ENCODE measurements around the gene P2RY14. TPM values are rescaled to one million over a fixed set of nuclear protein-coding genes. Genes with fewer than 3 reads are reported as not detected.

The P2RY14 gene
- total and polyA plus RNA-seq, 12 donors = 0.17 to 2.4 (median 0.57) TPM; not detected in 1

DNA sequence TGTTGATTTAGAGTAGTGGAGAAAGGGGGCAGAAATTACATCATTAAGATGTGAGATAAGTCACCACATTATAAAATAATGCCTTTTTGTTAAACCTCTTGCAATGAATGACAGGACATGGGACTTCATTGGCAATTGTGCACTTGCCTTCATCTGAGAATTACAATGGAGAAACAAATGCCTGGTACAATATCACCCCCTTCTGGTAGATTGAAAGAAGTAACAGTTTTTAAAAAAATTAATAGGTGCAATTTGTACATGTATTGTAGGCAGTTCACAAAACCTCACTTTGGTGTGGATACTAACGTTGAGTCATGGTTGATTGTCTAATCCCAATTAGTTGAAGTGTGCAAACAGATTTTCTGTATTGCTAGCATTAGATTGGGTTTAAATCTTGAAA, 4.6 kb upstream of the P2RY14 start:
- H3K36me3 ChIP-seq (replicated peaks in 1 of 2) = no peaks in the 10 kb centered on the region
- H3K9me3 ChIP-seq (replicated peaks in 1 of 3) = no peaks in the 10 kb centered on the region
- 0 to 4% (median 2%) methylated on average over 1 of the region's 1 CpG for WGBS, 4 donors
- intact Hi-C loops (cut with DNase I) = loop anchor here (5.0 kb wide), 3 partner anchors 56 to 116 kb away; no protein-coding TSS in a partner anchor
- H3K4me1 ChIP-seq (replicated peaks in 1 of 2) = peaks cover 0 to 17% of the 10 kb centered on the region in 2 donors
- DNase-seq = no peak
- H3K27me3 ChIP-seq = no peaks in the 10 kb centered on the region
- no peak for TF ChIP-seq POLR2A (IDR thresholded peaks at IDR 0.05)
- TF ChIP-seq, protein P1, sequence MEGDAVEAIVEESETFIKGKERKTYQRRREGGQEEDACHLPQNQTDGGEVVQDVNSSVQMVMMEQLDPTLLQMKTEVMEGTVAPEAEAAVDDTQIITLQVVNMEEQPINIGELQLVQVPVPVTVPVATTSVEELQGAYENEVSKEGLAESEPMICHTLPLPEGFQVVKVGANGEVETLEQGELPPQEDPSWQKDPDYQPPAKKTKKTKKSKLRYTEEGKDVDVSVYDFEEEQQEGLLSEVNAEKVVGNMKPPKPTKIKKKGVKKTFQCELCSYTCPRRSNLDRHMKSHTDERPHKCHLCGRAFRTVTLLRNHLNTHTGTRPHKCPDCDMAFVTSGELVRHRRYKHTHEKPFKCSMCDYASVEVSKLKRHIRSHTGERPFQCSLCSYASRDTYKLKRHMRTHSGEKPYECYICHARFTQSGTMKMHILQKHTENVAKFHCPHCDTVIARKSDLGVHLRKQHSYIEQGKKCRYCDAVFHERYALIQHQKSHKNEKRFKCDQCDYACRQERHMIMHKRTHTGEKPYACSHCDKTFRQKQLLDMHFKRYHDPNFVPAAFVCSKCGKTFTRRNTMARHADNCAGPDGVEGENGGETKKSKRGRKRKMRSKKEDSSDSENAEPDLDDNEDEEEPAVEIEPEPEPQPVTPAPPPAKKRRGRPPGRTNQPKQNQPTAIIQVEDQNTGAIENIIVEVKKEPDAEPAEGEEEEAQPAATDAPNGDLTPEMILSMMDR (IDR thresholded peaks at IDR 0.05) = peak; percentile 54 to 88 (median 78)
- H3K4me3 ChIP-seq = no peak overlapping the region
- H3K27ac ChIP-seq = no peak overlapping the region

DNA sequence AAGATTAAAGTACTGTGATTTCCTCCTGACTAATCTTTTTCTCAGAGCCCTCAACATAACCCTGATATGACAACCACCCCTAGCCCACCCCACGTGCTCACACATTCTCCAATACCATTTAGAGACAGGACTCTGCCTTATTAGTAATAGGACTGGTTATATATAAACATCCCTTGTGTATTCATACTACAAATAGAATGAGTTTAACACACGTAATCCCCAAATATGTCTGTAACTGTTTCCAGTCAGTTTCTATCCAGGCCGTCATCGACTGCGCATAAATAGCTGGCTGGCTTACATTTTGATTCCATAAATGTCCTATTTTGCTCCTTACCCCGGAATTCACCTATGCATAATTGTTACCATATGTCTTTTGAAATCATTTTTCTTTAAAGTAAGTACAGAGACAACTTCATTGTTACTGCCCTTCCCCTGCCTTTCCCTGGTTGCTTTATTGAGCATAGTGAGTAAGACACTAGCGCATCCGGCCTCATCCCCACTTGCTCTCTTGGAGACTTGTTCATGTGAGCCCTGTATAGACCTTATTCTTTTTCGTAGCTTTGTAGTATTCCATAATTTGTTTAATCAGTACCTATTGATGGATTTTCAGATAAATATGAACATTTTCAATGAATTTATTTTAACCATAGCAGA, 3.5 kb upstream of the P2RY14 start:
- no peaks in the 10 kb centered on the region for H3K27me3 ChIP-seq
- peaks cover 0 to 17% of the 10 kb centered on the region in 2 donors for H3K4me1 ChIP-seq (replicated peaks in 1 of 2)
- 86 to 89% (median 88%) methylated on average over 9 of the region's 9 CpGs for WGBS, 4 donors
- intact Hi-C loops (cut with DNase I) = loop anchor here (5.0 kb wide), 3 partner anchors 54 to 114 kb away; no protein-coding TSS in a partner anchor
- DNase-seq = no peak
- no peaks in the 10 kb centered on the region for H3K36me3 ChIP-seq (replicated peaks in 1 of 2)
- H3K9me3 ChIP-seq (replicated peaks in 1 of 3) = no peaks in the 10 kb centered on the region
- H3K27ac ChIP-seq = no peak overlapping the region
- no peak for TF ChIP-seq POLR2A (IDR thresholded peaks at IDR 0.05)
- TF ChIP-seq, protein P1 (IDR thresholded peaks at IDR 0.05) = no peak
- no peak overlapping the region for H3K4me3 ChIP-seq

DNA sequence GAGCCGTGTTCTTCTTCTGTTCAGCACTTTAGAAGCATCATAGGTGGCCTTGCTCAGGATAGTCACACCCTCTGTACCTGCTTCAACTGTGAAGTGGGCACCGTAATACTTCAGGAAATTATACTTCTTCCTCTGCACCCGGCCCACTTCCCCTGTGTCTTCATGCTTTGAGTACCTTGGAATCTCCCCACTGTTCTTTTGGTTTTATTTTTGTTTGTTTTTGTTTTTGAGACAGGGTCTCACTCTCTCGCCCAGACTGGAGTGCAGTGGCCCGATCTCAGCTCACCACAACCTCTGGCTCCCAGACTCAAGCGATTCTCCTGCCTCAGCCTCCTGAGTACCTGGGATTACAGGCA, 1.7 kb downstream of the P2RY14 start:
- no peak overlapping the region for H3K27ac ChIP-seq
- DNase-seq = no peak
- no peaks in the 10 kb centered on the region for H3K36me3 ChIP-seq (replicated peaks in 1 of 2)
- intact Hi-C loops (cut with DNase I) = no loop called here
- no peaks in the 10 kb centered on the region for H3K27me3 ChIP-seq
- no peaks in the 10 kb centered on the region for H3K4me1 ChIP-seq (replicated peaks in 1 of 2)
- TF ChIP-seq, protein P1 (IDR thresholded peaks at IDR 0.05) = no peak
- no peak for TF ChIP-seq POLR2A (IDR thresholded peaks at IDR 0.05)
- 85 to 89% (median 87%) methylated on average over 6 of the region's 6 CpGs for WGBS, 4 donors
- H3K4me3 ChIP-seq = no peak overlapping the region
- no peaks in the 10 kb centered on the region for H3K9me3 ChIP-seq (replicated peaks in 1 of 3)

DNA sequence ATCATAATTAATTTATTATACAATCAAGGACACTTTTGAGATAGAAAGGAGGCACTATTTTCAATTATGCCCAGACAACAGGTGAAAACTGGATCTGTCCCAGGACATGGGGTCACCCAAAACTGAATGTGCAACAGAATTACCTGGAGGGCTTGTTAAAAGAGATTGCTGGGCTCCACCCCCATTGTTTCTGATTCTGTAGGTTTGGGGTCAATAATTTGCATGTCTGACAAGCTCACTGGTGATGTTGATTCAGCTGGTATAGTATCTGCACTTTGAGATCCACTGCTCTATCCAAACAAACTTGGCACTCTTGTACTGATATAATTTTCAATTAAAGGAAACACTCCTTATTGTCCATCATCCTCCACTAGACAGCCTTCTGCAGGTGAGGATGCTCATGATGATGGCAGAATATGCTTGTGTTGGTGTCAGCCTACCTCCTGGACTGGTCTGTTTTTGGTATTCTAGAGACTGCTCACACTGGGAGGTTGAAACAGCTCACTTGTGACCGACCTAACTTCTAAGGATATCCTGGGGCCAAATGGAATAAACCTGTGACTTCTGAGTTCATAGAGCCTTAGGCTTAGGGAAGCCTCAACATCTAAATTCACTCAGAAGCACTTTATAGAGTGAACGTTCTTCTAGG, 2.2 kb downstream of the P2RY14 start:
- H3K4me3 ChIP-seq = no peak overlapping the region
- no peaks in the 10 kb centered on the region for H3K27me3 ChIP-seq
- no peak for DNase-seq
- intact Hi-C loops (cut with DNase I) = no loop called here
- no peaks in the 10 kb centered on the region for H3K9me3 ChIP-seq (replicated peaks in 1 of 3)
- no peaks in the 10 kb centered on the region for H3K36me3 ChIP-seq (replicated peaks in 1 of 2)
- H3K27ac ChIP-seq = no peak overlapping the region
- TF ChIP-seq POLR2A (IDR thresholded peaks at IDR 0.05) = no peak
- TF ChIP-seq, protein P1 (IDR thresholded peaks at IDR 0.05) = no peak
- WGBS, 4 donors = 75 to 90% (median 83%) methylated on average over 2 of the region's 2 CpGs
- no peaks in the 10 kb centered on the region for H3K4me1 ChIP-seq (replicated peaks in 1 of 2)
